ENCODE results near the gene LGR5. TPM values are rescaled to one million over a fixed set of nuclear protein-coding genes. Genes with fewer than 3 reads are reported as not detected.

Gene LGR5
- total RNA-seq, 4 donors from 2014 or later: 0.19 to 2.4 TPM; not detected in 2

- no peak for TF ChIP-seq CTCF (IDR thresholded peaks at IDR 0.05)
- DNase-seq (ENCODE audit: low spot score): no peak
- ATAC-seq (ENCODE audit: low FRiP score): no peak
These were observed 149.9 kb downstream of the LGR5 start for GRCh38 chr12:71589478-71589881.

- DNase-seq (ENCODE audit: low spot score): no peak
These were observed 152.0 kb downstream of the LGR5 start for GRCh38 chr12:71591601-71592000.

GRCh38 chr12:71592841-71593240, 153.2 kb downstream of the LGR5 start:
- no peak for TF ChIP-seq CTCF (IDR thresholded peaks at IDR 0.05)
- no peak for DNase-seq (ENCODE audit: low spot score)
- no peak for ATAC-seq (ENCODE audit: low FRiP score)

More at GRCh38 chr12:71591601-71592000, 152.0 kb downstream of the LGR5 start:
- ATAC-seq (ENCODE audit: low FRiP score): no peak
- no peak for TF ChIP-seq CTCF (IDR thresholded peaks at IDR 0.05)

DNA sequence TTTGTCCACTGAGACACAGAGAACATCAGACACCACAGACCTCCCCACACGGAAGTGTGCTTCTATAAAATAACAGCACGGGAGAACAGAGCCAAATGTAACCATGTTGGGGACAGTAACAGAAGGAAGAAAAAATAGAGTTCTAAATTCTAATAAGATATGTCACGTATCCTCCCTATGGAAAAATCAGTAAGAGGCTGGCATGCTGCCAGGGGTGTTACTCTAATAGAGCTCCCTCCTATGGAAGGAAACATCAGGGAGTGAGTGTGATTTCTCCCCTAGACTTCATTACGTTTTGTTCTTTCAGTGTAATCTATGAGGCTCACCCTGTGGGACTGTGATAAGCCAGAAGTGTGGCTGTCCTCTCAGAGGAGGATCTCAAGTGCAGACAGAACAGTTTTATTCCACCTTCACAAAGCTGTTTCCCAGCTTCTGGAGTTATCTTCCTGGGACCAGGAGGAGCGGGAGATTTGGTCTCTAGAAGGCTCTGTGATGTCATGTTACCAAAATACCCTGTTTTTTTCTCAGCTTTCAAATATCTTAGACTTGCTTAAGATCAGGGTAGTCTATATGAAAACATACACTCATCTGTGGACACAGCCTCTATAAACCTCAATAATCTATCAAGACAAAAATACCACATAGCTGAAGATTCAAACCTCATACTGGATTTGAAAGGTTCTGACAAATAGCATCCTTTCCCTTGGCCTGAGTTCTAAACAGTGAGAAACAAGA, 154.8 kb downstream of the LGR5 start:
- ATAC-seq (ENCODE audit: low FRiP score) (no peak), DNase-seq (ENCODE audit: low spot score) (no peak)
- TF ChIP-seq CTCF (IDR thresholded peaks at IDR 0.05): no peak

DNA sequence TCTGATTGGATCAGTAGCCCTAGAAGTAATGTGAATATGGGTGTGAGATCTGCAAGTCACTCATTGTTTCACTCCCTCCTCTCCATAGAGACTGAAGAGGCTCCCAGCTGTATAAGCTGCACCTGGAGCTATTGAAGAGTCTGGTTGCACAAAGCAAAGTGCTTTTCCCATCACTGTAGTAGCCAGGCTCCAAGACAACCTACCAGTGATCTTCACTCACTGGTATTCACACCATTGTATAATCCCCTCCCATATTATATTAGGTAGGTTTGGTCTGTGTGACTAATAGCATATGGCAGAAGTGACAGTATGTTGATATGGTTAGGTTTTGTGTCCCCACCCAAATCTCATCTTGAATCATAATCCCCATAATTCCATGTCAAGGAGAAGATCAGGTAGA, 159.6 kb downstream of the LGR5 start:
- no peak for TF ChIP-seq CTCF (IDR thresholded peaks at IDR 0.05)
- ATAC-seq (ENCODE audit: low FRiP score) (no peak), DNase-seq (ENCODE audit: low spot score) (no peak)

GRCh38 chr12:71601546-71601945, 161.9 kb downstream of the LGR5 start:
- DNase-seq (ENCODE audit: low spot score): no peak
- no peak for ATAC-seq (ENCODE audit: low FRiP score)
- no peak for TF ChIP-seq CTCF (IDR thresholded peaks at IDR 0.05)

Data from omental fat pad (tissue), 4 donors.